ENCODE data around the gene KRTAP5-8. TPM values are rescaled to one million over a fixed set of nuclear protein-coding genes. Genes with fewer than 3 reads are reported as not detected.

KRTAP5-8 gene
- total RNA-seq, 1 experiment from 2014 or later = not detected

- H3K36me3 ChIP-seq (ENCODE audit: control insufficient read depth in 1 of 2, insufficient read depth in 2 of 2, low read length in 2 of 2) = no peaks in the 10 kb centered on the region
- no peak overlapping the region for H3K4me2 ChIP-seq (ENCODE audit: low read length)
- no peak overlapping the region for H3K4me3 ChIP-seq (replicated peaks in 1 of 2; ENCODE audit: low read depth in 1 of 2, low read length in 2 of 2)
- intact Hi-C loops (cut with micrococcal nuclease) = no loop called here
- no peaks in the 10 kb centered on the region for H3K79me2 ChIP-seq (ENCODE audit: insufficient read depth, low read length)
- ChIA-PET CTCF (no interaction called here), RAD21 (ENCODE audit: low non-redundant PET in 1 of 2, low total read pairs in 2 of 2, uncharacterized antibody in 2 of 2, unreplicated experiment in 2 of 2) (no interaction called here), POLR2A (no interaction called here)
- BruUV-seq (replicated peaks) = no TSS peak
- TF ChIP-seq POLR2AphosphoS5 (IDR thresholded peaks at IDR 0.05; ENCODE audit: low read depth, low read length) (no peak), YY1 (IDR thresholded peaks at IDR 0.05; ENCODE audit: extremely low read depth, insufficient replicate concordance, low read depth, low read length) (no peak), ELF1 (IDR thresholded peaks at IDR 0.05; ENCODE audit: borderline replicate concordance, low read depth) (no peak)
- H3K27me3 ChIP-seq (ENCODE audit: insufficient read depth, low read length) = no peaks in the 10 kb centered on the region
- no peak for DNase-seq (ENCODE audit: low read depth, low spot score)
- H3K9ac ChIP-seq (ENCODE audit: low read length) = no peak overlapping the region
- H3K4me1 ChIP-seq (ENCODE audit: control insufficient read depth in 1 of 2, insufficient read depth in 2 of 2, low read length in 2 of 2) = peaks cover 0 to 8% of the 10 kb centered on the region in 2 experiments; a peak in 2 of 4 replicates
- H3K27ac ChIP-seq (ENCODE audit: low read depth, low read length) = no peak overlapping the region
- H3K9me3 ChIP-seq (ENCODE audit: control insufficient read depth in 1 of 2, insufficient read depth in 1 of 2, low read depth in 1 of 2, low read length in 2 of 2) = no peaks in the 10 kb centered on the region
- no peak for ATAC-seq
- H4K20me1 ChIP-seq (ENCODE audit: insufficient read depth) = no peaks in the 10 kb centered on the region
- no peaks in the 10 kb centered on the region for H3K9me2 ChIP-seq (ENCODE audit: insufficient read depth)
- no peak overlapping the region for H2AFZ ChIP-seq (ENCODE audit: low read depth, low read length, poor library complexity, severe bottlenecking)
These were observed 19.4 kb downstream of the KRTAP5-8 start for GRCh38 chr11:71557257-71557656.

GRCh38 chr11:71558996-71559395, 21.2 kb downstream of the KRTAP5-8 start:
- TF ChIP-seq JUND (IDR thresholded peaks at IDR 0.05) = no peak
- no peak for TF ChIP-seq POLR2AphosphoS5 (IDR thresholded peaks at IDR 0.05; ENCODE audit: low read depth, low read length)
- no peak for TF ChIP-seq CEBPB (IDR thresholded peaks at IDR 0.05; ENCODE audit: low read depth)
- no peak for TF ChIP-seq MAX (IDR thresholded peaks at IDR 0.05)
- TF ChIP-seq SRF (IDR thresholded peaks at IDR 0.05; ENCODE audit: low read depth) = no peak
- no peak for TF ChIP-seq ELF1 (IDR thresholded peaks at IDR 0.05; ENCODE audit: borderline replicate concordance, low read depth)
- no peak for TF ChIP-seq TCF7L2 (IDR thresholded peaks at IDR 0.05; ENCODE audit: borderline replicate concordance, extremely low read depth, insufficient read depth, insufficient read length)
- TF ChIP-seq YY1 (IDR thresholded peaks at IDR 0.05; ENCODE audit: extremely low read depth, insufficient replicate concordance, low read depth, low read length) = no peak
- TF ChIP-seq CTCF (IDR thresholded peaks at IDR 0.05 in 2 of 3, conservative IDR thresholded peaks at IDR 0.05 in 1 of 3; ENCODE audit: borderline replicate concordance in 1 of 3, insufficient read depth in 1 of 3, low read depth in 2 of 3, low read length in 2 of 3) = no peak
- TF ChIP-seq CBX3 (IDR thresholded peaks at IDR 0.05; ENCODE audit: low read depth) = no peak
- no peak for TF ChIP-seq ZBTB33 (IDR thresholded peaks at IDR 0.05; ENCODE audit: extremely low read depth, insufficient replicate concordance, low read length)
- no peak for TF ChIP-seq EGR1 (IDR thresholded peaks at IDR 0.05; ENCODE audit: low read depth)
- no peak overlapping the region for H3K27ac ChIP-seq (ENCODE audit: low read depth, low read length)
- H3K79me2 ChIP-seq (ENCODE audit: insufficient read depth, low read length) = no peaks in the 10 kb centered on the region
- ChIA-PET RAD21 (ENCODE audit: low non-redundant PET in 1 of 2, low total read pairs in 2 of 2, uncharacterized antibody in 2 of 2, unreplicated experiment in 2 of 2) (no interaction called here), POLR2A (no interaction called here), CTCF (no interaction called here)
- H2AFZ ChIP-seq (ENCODE audit: low read depth, low read length, poor library complexity, severe bottlenecking) = no peak overlapping the region
- no peak for ATAC-seq
- BruUV-seq (replicated peaks) = no TSS peak
- H3K4me1 ChIP-seq (ENCODE audit: control insufficient read depth in 1 of 2, insufficient read depth in 2 of 2, low read length in 2 of 2) = peaks cover 0 to 16% of the 10 kb centered on the region in 2 experiments; a peak in 2 of 4 replicates
- intact Hi-C loops (cut with micrococcal nuclease) = no loop called here
- H3K9ac ChIP-seq (ENCODE audit: low read length) = no peak overlapping the region
- no peaks in the 10 kb centered on the region for H3K9me2 ChIP-seq (ENCODE audit: insufficient read depth)
- peaks cover 2% of the 10 kb centered on the region; the same call in 1 of the 2 replicates for H3K27me3 ChIP-seq (ENCODE audit: insufficient read depth, low read length)
- no peaks in the 10 kb centered on the region for H3K9me3 ChIP-seq (ENCODE audit: control insufficient read depth in 1 of 2, insufficient read depth in 1 of 2, low read depth in 1 of 2, low read length in 2 of 2)
- DNase-seq (ENCODE audit: low read depth, low spot score) = no peak
- H3K4me2 ChIP-seq (ENCODE audit: low read length) = no peak overlapping the region
- no peak overlapping the region for H3K4me3 ChIP-seq (replicated peaks in 1 of 2; ENCODE audit: low read depth in 1 of 2, low read length in 2 of 2)
- no peaks in the 10 kb centered on the region for H3K36me3 ChIP-seq (ENCODE audit: control insufficient read depth in 1 of 2, insufficient read depth in 2 of 2, low read length in 2 of 2)
- no peaks in the 10 kb centered on the region for H4K20me1 ChIP-seq (ENCODE audit: insufficient read depth)

Data from HCT116 (cell line).